ENCODE results near the gene XAGE5.
"Not testable (repeated sequence)": the region's sequence is repeated elsewhere in the genome, so short reads cannot be mapped to it uniquely, and the experiment has no call there.

The XAGE5 gene, protein sequence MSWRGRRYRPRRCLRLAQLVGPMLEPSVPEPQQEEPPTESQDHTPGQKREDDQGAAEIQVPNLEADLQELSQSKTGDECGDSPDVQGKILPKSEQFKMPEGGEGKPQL

GRCh38 chrX:52811065-52811625 lies at the start of gene XAGE5:
Gene XAGE5 (plus strand): TSS chrX:52811287. CDS start chrX:52812567, 1,280 bp downstream.
- FAIRE-seq: no peak

DNA sequence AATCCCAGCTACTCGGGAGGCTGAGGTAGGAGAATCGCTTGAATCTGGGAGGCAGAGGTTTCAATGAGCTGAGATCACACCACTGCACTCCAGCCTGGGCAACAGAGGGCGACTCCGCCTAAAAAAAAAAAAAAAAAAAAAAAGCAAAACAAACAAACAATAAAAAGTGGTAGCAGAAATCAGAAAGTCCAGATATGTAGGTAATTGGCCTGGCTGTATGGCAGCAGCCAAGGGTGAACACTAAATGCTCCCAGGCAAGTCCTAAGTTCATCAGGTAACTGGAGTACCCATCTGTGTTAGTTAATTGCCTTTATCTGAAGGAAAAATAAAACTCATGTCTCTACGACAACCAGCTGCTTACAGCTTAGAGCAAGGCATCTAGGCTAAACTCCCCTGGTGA lies 45.1 kb upstream of the XAGE5 start:
- not testable (repeated sequence) for FAIRE-seq

GRCh38 chrX:52773504-52773903 lies 37.6 kb upstream of the XAGE5 start:
- not testable (repeated sequence) for FAIRE-seq

GRCh38 chrX:52797327-52797726 lies 13.8 kb upstream of the XAGE5 start, which contains the start of gene SPANXN5:
Gene SPANXN5 (minus strand): TSS chrX:52797427. CDS start chrX:52797348, 79 bp downstream.
- FAIRE-seq: not testable (repeated sequence)

DNA sequence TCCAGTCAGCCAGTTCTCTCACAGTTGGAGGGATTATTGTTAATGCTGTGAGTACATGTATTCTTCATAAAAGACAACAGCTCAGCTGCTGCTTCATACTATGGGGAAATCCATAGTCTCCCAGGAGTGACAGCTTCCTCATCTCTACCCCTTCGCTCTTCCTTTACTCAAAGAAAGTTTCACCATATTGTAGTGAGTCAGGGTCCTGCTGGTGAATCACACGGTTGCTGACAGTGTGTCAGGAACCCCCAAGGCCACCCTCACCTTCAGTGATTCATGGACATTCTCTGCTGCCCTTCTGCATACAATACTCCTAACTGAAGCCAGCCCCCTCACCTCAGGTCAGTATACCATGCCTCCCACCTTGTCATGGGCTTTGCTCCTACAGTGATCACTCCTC lies 6.2 kb upstream of the XAGE5 start:
- FAIRE-seq: not testable (repeated sequence)

DNA sequence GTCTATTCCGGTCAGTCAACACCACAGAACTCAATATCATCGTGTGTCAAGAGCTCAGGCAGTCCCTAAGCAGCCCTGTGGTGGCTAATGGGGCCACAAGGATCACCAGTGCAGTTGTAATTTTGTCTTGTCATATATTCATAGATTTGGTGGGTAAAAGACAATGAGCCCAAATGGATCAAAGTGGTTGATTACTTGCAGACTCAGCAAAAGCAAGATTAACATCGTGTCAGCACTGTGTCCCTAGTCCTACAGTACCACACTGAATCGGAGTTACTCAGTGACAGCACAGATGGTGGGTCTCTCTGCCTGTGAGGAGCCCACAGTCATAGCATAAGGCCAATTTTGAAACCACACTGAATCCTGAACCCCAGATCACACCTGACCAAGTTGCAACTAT lies 8.7 kb downstream of the XAGE5 start:
- FAIRE-seq: no peak

GRCh38 chrX:52821079-52821760 lies 10.1 kb downstream of the XAGE5 start:
- FAIRE-seq: no peak

DNA sequence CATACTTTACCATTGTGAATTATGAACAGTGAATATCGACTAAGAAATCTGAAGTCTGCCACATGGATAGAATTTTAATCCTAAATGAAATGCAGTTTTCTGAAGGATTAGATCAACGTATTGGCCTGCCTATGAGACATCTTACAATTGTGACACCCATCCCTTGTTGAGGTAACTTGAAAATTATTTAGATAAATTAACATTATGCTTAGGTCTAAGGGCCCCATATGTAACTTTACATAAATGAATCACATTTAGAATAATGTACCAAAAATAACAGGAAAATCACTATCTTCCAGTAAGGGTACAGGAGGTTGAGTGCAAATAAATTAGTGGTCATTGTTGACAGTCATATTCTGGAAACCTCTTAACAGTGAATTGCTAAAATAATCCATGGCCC lies 13.5 kb downstream of the XAGE5 start:
- FAIRE-seq: no peak

GRCh38 chrX:52830551-52830950 lies 19.5 kb downstream of the XAGE5 start:
- no peak for FAIRE-seq

DNA sequence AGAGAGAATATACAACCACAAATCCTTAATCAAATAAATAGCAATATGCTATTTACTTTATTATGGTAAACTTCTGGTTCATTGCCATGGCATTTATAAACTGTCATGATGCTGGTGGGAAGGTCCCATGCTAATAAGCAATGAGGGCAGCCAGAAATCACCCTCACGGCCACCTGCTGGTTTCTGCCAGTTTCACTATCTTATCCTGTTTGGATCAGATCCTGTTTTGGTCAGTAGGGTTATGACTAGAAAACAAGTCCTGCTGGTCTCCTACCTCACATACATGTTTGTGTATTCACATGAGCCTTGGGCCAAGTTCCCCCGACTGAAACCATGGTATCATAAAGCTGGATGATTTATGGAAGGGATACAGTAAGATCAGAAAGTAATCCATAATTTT lies 28.1 kb downstream of the XAGE5 start:
- no peak for FAIRE-seq

DNA sequence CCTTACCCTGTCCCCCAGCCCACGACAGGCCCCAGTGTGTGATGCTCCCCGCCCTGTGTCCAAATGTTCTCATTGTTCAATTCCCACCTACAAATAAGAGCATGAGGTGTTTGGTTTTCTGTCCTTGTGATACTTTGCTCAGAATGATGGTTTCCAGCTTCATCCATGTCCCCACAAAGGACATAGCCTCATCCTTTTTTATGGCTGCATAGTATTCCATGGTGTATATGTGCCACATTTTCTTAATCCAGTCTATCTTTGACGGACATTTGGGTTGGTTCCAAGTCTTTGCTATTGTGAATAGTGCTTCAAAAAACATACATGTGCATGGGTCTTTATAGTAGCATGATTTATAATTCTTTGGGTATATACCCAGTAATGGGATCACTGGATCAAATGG lies 32.5 kb downstream of the XAGE5 start:
- FAIRE-seq: not testable (repeated sequence)

GRCh38 chrX:52852110-52852860 lies 41.2 kb downstream of the XAGE5 start:
- no peak for FAIRE-seq

DNA sequence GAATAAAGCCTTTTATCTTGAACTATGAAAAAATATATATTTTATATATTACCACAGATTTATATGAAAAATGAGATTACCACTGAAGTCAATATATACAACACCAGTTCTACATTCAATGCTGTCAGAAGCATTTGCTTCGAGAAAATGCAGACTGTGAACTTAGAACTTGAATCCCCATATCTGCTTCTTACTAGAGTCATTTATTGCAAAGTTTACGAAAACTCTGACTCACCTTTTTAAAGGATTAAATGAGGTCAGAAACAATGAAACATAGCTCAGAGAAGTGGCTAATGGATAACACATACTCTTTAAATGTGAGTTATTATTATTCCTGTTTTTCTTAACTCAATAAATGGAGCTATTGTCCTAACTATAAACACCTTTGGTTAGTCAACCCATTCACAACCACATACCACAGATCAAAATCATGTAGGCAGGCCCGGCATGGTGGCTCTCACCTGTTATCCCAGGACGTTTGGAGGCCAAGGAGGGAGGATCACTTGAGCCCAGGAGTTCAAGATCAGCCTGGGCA lies 46.0 kb downstream of the XAGE5 start:
- FAIRE-seq: peak; percentile 53

- no peak for FAIRE-seq
Observed at GRCh38 chrX:52865343-52865998, 54.4 kb downstream of the XAGE5 start.

All from endometrium (tissue), 2 donors.